Occipital lobe (tissue), 2 donors: Measurements from ENCODE around the gene CFAP206. TPM values are rescaled to one million over a fixed set of nuclear protein-coding genes. Genes with fewer than 3 reads are reported as not detected.
"Not testable (repeated sequence)": the region's sequence is repeated elsewhere in the genome, so short reads cannot be mapped to it uniquely, and the experiment has no call there.

Source experiments
- DNase-seq: peaks from one replicate; lab custom pipeline; 2025; lab: John Stamatoyannopoulos, UW
- total RNA-seq: library from RNA; depleted of rRNA; stranded (reverse); fragments of >200 nt; gene quantifications from one replicate; pipeline ENCODE4 v1.2.3, GENCODE V29; 2014

The CFAP206 gene
- total RNA-seq, 1 donor from 2014 or later = 3.0 TPM

- no peak for DNase-seq
Measured at GRCh38 chr6:87420360-87420759, 12.6 kb downstream of the CFAP206 start.

GRCh38 chr6:87421576-87421975 lies 13.8 kb downstream of the CFAP206 start:
- DNase-seq = no peak

DNA sequence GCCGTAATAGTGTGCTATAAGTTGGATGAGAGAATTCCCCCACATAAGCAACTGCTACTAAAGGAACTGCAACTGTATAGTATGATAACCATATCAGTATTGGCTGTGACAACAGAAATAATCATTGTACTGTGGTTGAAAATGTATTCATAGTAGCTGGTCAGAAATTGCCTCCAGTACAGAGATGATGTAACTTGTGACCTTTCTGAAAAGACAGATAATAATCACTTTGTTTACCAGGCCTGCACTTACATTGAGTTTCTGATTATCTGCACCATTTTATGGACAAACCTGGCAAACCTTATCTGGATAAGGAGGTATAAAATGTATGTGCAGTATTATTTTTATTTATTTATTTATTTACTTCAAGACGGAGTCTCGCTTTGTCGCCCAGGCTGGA lies 19.0 kb downstream of the CFAP206 start:
- DNase-seq = no peak

DNA sequence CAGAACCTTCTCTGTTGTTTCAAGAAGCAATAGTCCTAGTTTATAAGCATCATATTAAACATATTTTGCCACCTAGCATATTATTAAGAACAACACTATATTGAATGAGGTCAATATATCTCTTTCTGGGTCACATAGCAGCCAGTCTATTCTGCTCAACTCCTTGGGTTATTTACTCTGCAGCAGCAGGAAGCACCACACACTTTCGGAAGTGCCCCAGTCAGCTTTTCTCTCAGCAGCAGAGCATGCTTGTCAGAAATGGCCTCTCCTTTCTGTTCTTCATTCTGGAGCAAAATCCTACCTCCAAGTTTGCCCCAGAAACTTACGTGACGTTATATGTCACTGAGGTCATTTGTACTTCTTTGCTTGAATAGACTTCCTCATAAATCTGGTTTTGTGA lies 22.7 kb downstream of the CFAP206 start:
- DNase-seq = no peak

DNA sequence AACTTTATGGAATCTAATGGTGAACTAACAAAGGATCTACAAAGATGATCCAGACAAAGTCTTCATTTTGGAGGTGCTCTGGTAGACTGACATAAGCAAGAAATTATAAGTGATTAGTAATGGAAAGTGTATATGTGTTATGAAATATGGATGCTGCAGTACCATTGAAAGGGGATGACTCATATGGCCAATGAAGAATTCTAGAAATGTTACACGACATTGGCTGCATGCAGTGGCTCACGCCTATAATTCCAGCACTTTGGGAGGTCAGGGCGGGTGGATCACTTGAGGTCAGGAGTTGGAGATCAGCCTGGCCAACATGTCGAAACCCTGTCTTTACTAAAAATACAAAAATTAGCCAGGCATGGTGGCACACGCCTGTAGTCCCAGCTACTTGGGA lies 23.5 kb downstream of the CFAP206 start:
- no peak for DNase-seq

DNA sequence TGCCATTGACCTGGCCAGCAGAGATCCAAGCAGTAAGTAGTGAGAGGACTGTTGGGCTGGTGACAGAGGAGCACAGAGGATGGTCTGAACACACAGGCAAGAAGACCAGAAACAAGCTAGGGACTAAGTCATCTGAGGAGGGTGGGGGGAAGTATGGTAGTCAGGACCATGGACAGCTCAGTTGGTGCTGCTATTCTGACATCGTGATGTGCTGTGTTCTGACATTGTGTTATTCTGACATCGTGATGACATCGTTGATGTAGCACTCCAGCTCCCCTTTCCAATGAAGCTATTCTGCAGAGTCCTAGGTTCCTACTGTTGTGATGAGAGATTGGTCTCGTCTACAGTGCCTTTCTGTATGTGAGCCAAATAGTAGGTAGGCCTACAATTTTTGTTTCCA lies 28.7 kb downstream of the CFAP206 start:
- no peak for DNase-seq

DNA sequence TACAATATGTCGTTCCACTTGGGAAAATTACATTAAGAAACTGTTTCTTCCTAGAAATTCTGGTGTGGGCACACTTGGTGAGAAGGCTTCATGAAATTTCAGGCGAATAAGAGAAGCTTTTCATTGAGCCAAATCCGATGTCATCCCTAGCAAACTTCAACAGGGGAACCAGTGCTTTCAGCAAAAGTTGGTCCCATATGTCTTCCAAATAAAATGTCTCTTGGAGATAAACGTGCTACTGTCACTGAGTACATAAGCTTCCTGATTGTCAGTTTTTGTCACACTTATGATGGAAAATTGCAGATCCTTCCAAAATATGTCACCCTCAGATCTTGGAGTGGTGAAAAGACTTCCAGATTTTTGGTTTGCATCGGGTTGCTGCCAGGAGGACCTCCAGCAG lies 33.9 kb downstream of the CFAP206 start:
- DNase-seq = no peak

DNA sequence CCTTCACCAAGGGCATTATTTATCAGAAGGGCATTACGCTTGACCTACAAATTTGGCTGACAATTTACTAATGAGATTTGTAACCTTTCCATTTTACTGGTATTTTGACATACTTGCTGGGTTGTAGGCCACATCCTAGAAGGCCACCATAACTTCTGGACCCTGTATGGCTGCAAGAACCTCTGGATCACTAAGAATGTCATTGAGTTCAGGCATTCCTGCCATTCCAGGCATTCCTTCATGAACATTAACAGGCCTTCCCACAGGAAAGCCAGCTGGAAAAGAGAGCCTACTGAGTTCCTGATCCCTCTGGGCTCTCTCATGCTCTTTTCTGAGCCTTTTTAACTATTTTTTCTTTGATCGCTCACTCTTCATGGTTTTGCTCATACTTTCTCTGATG lies 36.6 kb downstream of the CFAP206 start:
- DNase-seq = no peak

DNA sequence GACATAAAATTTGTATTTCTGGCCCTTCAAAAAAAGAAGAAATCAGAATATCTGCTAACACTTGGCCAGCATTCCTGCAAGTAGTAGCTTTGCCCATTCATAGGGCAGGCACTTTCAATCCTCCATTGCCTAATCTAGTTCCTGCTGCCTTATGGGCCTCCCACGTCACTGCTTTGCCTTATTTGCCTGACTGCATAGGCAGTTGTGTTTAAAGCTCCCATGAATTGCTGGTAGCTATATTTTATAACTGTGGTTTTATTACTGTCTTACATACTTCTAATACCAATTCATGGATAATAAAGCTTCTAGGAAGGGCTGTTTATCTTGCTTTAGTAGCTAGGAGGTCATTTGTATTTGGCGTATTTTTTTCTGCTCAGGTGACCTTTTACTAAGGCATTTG lies 57.3 kb downstream of the CFAP206 start:
- DNase-seq = no peak

GRCh38 chr6:87472525-87473418 lies 65.0 kb downstream of the CFAP206 start, which contains the start of gene SLC35A1:
Gene SLC35A1, plus strand, starts transcription at chr6:87472974. Its CDS starts 30 bp downstream, at chr6:87473004.
- peak; percentile 90 for DNase-seq

GRCh38 chr6:87473419-87473903 lies 65.7 kb downstream of the CFAP206 start:
- DNase-seq = peak; percentile 13

GRCh38 chr6:87481931-87482330 lies 74.2 kb downstream of the CFAP206 start:
- DNase-seq = no peak

- DNase-seq = no peak
Measured at GRCh38 chr6:87482366-87482765, 74.6 kb downstream of the CFAP206 start.

DNA sequence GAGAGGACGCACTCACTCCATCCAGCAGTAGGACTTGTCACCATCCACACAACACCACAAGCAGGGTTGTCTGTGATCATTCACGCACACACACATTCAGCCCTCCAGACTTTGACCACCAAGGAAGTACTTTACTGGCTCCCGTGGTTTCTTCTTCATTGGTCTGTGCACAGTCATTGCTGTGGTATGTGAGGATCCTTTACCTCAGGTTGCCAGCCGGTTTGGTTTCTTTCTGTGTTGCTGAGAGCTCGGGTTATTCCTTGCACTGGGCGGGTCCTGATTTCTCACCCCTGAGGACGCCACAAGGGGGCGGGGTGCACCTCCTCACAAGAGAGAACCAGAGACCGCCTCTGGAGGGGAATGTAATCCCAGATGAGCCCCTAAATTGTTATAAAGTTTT lies 76.2 kb downstream of the CFAP206 start:
- DNase-seq = no peak

DNA sequence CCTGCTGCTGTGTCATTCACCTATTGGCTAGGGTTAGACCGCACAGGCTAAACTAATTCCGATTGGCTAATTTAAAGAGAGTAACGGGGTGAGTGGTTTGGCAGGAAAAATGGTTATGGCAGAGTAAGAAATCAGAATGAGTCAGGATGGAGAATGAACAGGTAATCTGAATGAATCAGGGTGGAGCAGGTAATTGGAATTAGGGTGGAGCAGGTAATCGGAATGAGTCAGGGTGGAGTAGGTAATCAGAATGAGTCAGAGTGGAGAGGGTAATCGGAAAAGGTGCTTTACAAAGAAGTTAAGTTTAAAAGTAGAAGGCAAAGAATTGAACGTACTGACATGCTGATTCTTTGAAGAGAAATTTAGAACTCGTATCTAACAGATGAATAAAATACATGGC lies 76.7 kb downstream of the CFAP206 start:
- DNase-seq = no peak

DNA sequence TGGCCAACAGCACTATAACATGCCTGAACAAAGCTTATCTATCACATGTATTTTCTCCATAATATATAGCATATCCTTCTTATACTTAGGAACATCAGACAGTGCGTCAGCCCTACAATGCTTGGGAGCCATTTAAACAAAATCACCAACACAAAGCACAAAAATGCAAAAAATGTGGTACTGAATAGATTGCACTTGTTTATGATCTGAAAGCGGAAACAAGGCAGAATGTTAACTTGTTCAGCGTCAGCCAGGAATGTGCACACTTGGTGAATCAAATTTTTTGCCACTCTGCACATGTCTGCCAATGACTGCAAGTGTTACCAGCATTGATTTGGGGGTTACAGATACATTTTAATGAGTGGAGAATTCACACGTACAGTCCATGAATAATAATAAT lies 79.8 kb downstream of the CFAP206 start:
- DNase-seq = no peak

DNA sequence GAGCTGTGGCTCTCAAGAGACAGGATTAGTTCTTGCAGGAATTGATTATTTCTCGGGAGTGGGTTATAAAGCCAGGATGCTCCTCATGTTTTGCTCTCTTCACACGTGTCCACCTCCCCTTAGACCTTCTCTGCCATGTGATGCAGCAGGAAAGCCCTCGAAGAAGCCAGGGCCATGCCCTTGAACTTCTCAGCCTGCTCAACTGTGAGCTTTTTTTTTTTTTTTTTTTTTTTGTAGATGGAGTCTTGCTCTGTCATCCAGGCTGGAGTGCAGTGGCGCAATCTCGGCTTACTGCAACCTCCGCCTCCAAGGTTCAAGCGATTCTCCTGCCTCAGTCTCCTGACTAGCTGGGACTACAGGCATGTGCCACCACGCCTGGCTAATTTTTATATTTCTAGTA lies 81.6 kb downstream of the CFAP206 start:
- DNase-seq = not testable (repeated sequence)

DNA sequence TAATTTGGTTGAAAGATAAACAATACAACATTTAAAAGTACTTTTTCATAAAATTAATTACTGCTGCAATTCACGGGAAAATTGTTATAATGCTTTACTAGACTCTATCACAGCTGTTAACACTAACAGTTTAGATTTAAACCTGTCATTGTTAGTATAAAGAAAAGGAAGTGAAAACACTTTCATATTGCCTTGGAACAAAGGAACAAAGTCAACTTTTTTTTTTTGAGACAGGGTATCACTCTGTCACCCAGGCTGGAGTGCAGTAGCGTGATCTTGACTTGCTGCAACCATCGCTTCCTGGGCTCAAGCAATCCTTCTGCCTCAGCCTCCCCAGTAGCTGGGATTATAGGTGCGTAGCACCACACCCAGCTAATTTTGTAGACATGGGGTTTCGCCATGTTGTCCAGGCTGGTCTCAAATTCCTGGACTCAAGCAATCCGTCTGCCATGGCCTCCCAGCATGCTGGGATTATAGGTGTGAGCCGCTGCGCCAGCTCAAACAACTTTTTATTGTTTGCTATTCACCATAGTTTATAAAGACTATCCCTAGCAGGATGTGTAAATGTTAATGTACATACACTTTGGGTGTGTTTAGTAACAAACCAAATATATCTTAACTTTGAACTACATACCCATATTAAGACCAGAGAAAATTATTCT lies 87.1 kb downstream of the CFAP206 start:
- DNase-seq = no peak

DNA sequence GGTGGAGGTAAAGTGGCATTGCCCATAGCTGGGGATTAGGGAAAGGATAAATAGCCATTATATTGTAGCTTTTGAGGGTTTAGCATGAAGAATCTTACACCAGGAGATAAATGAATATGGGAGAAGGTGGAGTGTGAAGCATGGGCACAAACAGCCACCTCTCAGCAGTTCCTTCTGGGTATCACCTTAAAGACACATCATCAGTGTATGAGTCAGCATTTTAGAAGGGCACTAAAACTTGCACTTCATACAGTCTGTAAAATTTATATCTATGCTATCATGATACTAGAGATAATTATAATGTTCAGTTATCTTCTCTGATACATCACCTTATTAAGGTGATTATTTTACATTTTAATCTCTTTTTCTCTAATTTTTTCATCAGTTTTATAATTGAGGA lies 90.3 kb downstream of the CFAP206 start:
- DNase-seq = no peak

GRCh38 chr6:87501809-87502572 lies 94.2 kb downstream of the CFAP206 start:
- DNase-seq = no peak

DNA sequence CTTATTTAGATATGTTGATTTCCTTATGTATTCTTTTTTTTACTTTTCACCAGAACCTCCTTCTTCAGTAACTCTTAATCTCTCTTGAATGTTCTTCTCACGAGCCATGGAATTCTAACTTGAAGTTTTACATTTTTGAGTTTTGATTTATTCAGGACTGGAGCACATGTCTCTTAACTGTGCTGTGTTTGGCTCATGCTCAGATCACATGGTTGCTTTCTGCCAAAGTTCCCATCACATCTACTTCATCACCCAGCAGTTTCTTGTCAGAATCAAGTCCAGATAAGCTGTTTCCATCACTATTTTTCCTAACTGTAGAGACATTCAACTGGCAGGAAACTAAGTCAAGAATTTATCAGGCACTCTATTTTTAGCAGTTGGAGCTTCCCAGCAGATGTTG lies 96.7 kb downstream of the CFAP206 start:
- no peak for DNase-seq
